NT2/D1 (cell line): ENCODE data around the gene DENND5A.

Source experiments
- YY1 ChIP-seq: IDR thresholded peaks from 2 replicates; pipeline ENCODE4 v1.6.1; 2011; ENCODE audit not compliant: insufficient read length, insufficient read depth
- ZNF274 ChIP-seq: IDR thresholded peaks from 2 replicates; pipeline ENCODE4 v1.6.1; 2011; ENCODE audit warnings: mild to moderate bottlenecking, low read depth, low read length

DNA sequence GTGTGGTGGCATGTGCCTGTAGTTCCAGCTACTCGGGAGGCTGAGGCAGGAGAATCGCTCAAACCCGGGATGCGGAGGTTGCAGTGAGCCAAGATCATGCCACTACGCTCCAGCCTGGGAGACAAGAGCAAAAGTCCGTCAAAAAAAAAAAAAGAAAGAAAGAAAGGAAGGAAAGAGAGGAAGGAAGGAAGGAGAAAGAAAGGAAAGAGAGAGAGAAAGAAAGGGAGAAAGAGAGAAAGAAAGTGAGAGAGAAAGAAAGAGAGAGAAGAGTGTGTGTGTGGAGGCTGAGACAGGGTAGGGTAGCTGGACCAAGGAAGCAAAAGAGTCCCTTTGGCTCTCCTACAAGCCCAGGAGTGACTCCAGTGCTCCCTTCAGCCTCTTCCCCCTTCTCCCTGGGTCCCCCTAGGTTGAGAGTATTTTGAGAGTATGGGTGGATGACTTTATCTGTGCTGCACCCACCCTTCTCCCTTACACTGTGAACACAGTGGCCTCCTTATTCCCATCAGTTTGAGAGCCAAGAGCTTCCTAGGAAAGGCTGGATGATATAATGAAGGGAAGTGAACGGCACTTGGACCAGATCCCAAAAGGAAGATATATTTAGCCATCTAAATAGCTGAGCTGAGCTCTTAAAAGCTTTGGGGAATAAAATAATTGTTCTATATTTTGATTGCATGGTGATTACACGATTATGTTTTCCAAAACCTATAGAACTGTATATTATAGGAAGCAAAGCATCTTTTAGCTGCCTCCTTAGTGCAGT, 9.5 kb upstream of the DENND5A start:
- TF ChIP-seq ZNF274, result no peak
- no peak for TF ChIP-seq YY1
